OCI-M1 (cell line): ENCODE results near the gene HLTF.
"Not testable (repeated sequence)": the region's sequence is repeated elsewhere in the genome, so short reads cannot be mapped to it uniquely, and the experiment has no call there.

Source experiments
- DNase-seq: peaks from one replicate; lab custom pipeline; 2025; lab: John Stamatoyannopoulos, UW

The HLTF gene

DNA sequence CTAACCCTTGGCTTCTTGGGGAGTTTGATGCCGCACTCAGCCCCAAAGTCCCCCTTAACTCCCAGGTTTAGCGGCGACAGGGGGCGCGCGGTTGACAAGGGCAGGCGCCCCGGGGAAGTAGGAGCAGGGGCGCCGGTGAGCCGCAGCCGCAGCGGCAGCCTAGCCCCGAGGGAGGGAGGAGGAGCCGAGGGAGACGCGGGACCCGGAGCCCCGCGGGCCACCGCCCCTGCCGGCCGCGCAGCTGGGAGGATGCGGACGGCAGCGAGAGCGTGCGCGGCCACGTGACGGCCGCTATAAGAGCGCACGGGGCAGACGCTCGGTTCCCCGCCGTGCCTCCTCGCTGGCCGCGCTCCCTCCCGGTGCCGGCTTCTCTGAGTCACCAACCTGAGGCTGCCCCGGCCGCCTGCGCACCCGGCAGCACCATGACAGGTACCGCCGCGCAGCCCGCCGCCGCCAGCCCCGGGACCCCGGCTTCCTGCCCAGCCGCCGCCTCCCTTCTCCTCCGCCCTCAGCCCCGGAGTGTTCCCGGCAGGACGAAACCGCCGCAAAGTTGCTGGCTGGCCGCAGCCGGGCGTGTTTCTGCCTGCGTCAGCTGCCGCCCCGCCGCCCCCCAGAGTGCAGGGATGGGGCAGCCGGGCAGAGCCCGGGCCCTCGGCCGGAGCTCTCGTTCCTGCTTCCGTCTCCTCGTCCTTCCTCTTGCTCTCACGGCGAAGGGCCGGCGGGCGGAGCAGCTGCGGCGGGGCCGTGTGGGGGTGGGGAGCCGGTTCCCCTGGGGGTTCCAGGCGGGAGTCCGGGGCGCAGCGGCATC, 94.9 kb downstream of the HLTF start, which contains the start of gene GYG1:
TSS of gene GYG1 (plus strand) at position 322 of the 808 bp plus-strand sequence. CDS start at position 423, 101 bp downstream.
- peak; percentile 74 for DNase-seq

GRCh38 chr3:148990236-148990635, 96.1 kb downstream of the HLTF start:
- DNase-seq, result no peak

GRCh38 chr3:148987551-148987950, 98.8 kb downstream of the HLTF start:
- not testable (repeated sequence) for DNase-seq

DNA sequence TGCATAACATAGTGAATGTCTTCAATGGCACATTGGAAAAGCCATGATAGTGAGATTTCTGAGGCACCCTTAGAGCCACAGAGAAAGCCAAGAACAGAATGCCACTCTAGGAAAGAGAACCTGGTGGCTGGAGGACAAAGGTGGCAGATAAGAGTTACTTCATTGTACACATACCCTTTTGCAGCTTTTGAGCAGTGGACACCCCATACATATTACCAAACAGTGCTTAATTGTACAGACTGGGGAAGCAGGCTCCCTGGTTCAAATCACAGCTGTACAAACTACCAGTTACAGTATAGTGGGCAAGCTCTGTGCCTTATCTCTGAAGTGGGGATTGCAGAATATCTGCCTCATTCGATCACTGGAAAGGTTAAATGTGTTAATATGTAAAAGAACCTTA, 105.1 kb downstream of the HLTF start:
- DNase-seq, result no peak
